GM20000 (cell line): Measurements from ENCODE around the gene EPHX1.

Experiments
- DNase-seq: peaks from one replicate; pipeline ENCODE4 v3.0.0; 2012; ENCODE audit warnings: low spot score
- TF ChIP-seq, protein P1 (sequence below): IDR thresholded peaks from 2 replicates; pipeline ENCODE4 v1.5.1; 2012; ENCODE audit warnings: mild to moderate bottlenecking, control low read depth; ENCODE audit errors: extremely low read depth, missing control alignments

EPHX1 gene

DNA sequence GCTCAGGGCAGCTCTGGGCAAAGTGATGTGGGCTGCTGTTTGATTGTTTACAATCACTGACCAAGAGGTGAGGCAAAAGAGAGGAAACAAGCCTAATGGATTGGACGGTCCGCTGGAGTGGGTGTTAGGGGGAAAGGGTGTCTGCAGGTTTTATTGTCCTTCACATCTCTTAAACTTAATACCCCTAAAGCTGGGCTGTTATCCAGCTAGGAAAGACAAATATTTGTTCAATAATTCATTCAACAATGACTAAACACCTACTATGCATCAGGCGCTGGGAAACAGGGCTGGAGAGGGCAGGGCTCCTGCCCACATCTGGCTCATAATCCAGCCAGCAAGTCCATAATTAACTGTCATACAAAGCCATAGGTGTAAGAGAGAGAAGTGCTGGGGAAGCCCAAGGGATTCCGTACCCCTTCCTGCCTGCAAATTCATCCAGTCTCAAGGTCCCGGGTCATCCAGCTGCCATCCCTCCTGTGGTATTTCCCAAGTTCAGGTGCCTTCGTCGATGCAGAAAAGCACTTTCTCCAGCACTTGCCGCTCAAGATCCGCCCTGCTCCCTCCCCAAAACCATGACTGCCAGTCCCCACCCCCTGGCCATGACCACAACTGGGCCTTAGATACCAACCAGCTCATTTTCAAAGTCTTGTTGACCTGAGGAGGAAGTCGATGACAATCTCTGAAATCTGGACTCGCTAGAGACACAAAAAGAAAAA lies 61.6 kb downstream of the EPHX1 start:
- TF ChIP-seq, protein P1, sequence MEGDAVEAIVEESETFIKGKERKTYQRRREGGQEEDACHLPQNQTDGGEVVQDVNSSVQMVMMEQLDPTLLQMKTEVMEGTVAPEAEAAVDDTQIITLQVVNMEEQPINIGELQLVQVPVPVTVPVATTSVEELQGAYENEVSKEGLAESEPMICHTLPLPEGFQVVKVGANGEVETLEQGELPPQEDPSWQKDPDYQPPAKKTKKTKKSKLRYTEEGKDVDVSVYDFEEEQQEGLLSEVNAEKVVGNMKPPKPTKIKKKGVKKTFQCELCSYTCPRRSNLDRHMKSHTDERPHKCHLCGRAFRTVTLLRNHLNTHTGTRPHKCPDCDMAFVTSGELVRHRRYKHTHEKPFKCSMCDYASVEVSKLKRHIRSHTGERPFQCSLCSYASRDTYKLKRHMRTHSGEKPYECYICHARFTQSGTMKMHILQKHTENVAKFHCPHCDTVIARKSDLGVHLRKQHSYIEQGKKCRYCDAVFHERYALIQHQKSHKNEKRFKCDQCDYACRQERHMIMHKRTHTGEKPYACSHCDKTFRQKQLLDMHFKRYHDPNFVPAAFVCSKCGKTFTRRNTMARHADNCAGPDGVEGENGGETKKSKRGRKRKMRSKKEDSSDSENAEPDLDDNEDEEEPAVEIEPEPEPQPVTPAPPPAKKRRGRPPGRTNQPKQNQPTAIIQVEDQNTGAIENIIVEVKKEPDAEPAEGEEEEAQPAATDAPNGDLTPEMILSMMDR, result no peak
- DNase-seq, result no peak

DNA sequence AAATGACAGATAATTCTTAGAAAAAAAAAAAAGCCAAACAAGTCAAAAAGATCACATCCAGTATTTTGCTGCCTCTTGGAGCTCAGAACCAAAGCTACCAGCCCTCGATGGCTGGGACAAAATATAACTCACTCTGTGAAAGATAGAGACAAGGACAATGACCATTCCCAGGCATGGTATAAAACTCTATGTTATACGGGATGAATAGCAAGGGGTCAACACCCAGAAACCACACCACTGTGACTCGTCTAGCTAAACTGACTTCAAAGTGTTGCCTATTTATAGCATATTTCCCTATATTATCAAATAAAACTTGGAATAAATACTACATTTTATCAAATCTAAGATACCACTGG lies 62.1 kb downstream of the EPHX1 start:
- TF ChIP-seq, protein P1, result no peak
- no peak for DNase-seq

DNA sequence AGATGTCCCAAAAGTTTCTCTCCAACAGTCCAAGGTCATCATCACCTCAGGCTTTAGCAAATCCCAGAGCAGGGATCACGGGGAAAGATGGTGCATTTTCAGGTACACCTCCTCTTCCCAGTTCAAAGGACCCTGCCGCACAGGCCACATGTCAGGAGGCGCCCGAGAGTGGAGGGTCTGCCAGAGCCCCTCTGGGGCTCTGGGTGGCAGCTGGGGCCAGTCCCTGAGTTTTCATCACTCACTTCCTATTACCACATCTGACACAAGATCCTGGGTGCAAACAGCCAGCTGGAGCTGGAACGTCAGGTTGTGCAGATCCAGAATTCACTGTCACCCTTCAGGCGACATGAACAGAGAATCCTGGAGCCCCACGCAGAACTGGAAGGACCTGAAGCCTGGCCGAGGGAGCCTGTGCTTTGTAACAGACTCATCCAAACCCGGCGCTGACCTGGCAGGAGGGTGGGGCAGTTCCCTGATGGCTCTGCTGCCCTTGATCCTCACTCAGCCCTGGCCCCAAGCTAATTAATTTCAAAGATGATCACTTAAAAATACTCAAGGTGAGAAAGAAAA lies 63.4 kb downstream of the EPHX1 start:
- no peak for DNase-seq
- TF ChIP-seq, protein P1, result no peak

DNA sequence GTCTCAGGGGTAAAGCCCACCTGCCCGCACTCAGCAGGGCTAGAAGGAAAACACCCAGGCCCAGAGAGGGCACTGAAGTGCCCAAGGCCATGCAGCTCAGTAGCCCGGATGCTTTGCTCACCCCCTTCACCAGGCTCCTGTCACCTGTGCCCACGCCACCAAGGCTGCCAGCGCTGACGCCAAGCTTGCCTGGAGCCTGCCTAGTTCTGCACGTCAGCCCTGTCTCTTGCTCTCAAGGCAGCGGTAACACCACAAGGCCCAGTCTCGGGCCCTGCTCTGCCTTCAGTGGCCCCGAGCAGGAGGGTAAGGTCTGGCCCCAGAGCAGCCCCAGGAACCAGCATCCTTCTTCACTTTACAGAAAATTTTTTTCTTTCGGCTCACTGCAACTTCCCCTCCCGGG lies 64.5 kb downstream of the EPHX1 start:
- TF ChIP-seq, protein P1, result no peak
- no peak for DNase-seq

DNA sequence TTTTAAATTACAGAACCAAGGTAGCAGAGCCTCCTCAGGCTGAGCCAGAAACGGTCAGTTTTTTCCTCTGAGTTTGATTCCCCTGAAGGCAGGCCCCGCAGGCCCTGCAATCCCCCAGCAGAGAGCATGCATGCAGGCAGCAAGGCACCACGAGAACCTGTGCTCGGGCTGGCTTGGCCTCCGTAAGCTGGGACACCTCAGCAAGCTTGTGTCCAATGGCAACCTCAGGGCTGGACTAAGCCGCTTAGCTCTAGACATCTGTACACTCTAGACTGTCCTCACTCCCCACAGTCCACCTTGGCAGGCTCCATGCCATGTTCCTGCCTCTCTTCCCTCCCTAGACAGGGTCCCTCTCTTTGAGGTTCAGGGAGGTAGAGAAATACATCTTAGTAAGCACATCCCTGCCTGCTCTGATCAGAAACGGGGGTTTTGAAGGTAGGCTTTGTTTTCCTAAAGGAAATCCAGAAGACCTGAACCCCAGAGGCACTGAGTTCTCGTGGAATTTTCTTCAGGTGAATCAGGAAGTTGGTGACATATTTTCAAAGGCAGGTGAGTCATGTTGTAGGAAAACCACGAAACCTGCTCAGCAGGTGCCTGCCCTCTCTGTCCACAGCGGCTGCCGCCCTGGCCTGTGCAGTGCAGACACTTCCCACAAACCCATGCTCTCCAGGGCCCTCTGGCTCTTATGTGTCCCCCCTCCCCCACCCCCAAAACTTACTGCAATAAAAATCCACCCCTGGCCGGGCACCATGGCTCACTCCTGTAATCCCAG lies 65.3 kb downstream of the EPHX1 start:
- no peak for DNase-seq
- TF ChIP-seq, protein P1, result no peak

DNA sequence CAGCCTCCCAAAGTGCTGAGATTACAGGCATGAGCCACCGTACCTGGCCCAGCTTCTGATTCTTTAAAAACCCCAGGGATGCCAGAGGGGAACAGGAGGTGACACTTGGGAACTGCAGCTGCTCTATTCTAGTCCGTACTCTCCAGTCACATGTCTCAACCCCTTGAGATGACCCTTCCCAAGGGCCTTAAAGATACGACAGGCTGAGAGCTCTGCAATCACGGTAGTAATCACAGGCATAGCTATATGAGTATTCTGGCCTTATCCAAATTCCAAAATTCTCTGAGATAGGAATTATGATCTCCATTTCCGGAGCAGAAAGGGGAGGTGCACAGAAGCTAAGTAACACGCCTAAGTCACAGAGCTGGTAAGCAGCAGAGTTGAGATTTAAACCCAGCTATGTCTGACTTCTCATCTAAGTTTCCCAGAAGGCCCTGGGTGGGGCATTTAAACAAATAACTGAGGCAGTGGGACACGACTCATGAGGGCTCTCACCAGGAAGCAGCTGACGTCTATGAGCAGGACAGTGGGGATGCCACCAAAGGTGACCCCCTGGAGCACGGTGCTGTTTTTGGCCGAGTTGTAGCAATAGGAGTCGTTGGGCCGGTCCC lies 67.1 kb downstream of the EPHX1 start:
- DNase-seq, result no peak
- TF ChIP-seq, protein P1, result no peak

DNA sequence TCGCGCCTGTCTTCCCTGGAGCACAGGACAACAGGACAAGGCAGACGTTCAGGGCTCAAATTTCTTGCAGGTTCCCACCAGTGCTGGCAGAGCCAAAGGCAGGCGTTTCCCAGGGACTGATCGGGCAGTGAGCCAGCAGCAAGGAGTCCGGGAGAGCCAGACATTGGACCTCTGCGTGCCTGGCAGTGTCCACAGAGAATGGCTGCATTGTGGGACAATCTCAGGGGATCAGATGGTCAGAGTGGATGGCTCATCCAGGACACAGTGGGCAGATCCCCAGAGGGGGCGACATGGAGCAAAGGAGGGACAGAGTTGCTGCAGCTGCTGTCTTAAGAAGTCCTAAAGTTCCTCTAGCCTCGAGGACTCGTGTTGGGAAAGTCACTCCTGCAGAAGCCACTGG lies 67.7 kb downstream of the EPHX1 start:
- no peak for DNase-seq
- TF ChIP-seq, protein P1, result no peak
